ENCODE results near the gene REEP1.

GRCh38 chr2:86239745-86240144, 97.7 kb downstream of the REEP1 start:
- no peak for TF ChIP-seq CTCF (IDR thresholded peaks at IDR 0.05)
- TF ChIP-seq POLR2A (IDR thresholded peaks at IDR 0.05) = no peak
- no peak for TF ChIP-seq EP300 (IDR thresholded peaks at IDR 0.05)
